SKM-1 treated with dmso at 0.1 percent for 144 hours (cell line): ENCODE results near the gene TXNDC11.

Experiments used
- DNase-seq: peaks from one replicate; lab custom pipeline; 2025; ENCODE audit not compliant: unreplicated experiment; lab: John Stamatoyannopoulos, UW

TXNDC11 gene

DNA sequence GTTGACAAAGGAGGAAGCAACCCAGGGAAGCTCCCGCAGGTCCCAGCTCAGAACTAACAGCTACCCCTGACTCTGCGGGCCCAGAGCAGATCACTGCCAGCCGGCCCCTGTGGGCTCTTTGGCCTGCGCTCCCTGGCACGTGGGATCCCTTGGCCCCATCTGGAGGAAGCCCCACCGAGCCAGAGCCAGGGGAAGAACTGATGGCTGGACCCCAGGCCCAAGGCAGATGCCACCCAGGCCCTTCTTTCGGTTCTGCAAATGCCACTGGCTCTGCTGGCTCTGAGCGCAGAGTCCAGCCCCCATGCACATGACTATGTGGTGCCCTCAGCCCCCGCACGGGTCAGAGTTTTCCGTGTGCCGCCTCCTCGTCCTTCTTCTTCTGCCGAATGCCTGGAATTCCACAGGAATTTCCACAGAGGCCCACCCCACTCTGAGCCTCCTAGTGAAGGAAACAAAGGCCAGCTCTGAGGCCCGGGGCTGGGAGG lies 110.2 kb downstream of the TXNDC11 start:
- no peak for DNase-seq

DNA sequence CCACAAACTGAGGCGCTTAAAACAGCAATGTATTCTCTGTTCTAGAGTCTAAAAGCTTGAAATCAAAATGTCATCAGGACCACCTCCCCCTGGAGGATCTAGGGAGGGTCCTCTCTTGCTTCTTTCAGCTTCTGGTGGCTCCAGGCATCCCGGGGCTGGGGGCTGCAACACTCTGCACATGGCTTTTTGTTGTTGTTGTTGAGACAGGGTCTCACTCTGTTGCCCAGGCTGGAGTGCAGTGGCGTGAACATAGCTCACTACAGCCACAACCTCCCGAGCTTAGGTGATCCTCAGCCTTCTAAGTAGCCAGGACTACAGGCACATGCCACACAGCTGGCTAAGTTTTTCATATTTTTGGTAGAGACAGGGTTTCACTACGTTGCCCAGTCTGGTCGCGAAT lies 111.4 kb downstream of the TXNDC11 start:
- DNase-seq, result no peak

DNA sequence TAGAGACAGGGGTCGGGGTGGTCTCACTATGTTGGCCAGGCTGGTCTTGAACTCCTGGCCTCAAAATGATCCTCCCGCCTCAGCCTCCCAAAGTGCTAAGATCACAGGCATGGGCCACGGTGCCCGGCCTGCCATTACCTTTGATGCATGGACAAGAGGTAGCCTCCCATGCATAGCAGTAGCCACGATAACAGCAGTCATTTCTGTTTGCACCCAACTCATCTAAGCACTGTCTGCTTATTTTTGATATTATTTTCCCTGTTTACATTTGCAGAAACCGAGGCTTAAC lies 111.9 kb downstream of the TXNDC11 start:
- no peak for DNase-seq

DNA sequence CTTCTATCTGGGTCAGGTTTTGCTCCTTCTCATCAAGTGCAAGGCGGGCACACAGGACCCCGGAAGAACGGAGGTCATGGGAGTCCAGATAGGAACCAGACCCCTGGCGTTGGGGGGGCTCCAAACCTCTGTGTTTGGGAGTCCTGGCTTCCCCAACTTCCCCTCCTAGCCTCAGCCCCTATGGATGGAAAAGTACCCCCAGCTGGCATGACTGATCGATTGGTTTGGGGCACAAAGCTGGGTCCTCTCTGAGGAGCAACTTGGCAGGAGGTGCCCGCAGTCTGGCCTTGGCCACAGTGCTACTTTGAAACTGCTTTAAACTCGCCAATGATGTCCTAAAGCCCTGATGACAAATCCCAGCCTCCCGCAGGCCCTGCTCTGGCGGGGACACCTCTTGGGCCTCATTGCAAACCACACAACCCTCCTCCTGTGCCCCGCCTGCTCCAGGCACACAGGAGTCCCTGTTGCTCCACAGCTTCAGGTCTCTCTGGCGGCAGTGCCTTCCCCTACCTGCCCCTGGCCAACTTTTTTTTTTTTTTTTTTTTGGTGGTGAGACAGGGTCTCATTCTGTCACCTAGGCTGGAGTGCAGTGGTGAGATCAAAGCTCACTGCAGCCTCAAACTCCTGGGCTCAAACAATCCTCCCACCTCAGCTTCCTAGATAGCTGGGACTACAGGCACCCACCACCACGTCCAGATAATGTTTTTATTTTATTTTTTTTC lies 112.5 kb downstream of the TXNDC11 start:
- DNase-seq, result no peak
